NCI-H1092 treated with DMSO at 0.1 percent for 48 hours (cell line): Measurements from ENCODE around the gene GABRA5.
A peak's percentile ranks its signal among the peaks of the same experiment; 100 is the strongest.
"Not testable (repeated sequence)": the region's sequence is repeated elsewhere in the genome, so short reads cannot be mapped to it uniquely, and the experiment has no call there.

Experiments
- DNase-seq: peaks from one replicate; lab custom pipeline; 2025; lab: John Stamatoyannopoulos, UW

The GABRA5 gene

GRCh38 chr15:26877831-26878230 is 11.0 kb downstream of the GABRA5 start:
- no peak for DNase-seq

GRCh38 chr15:26879706-26880105 is 12.8 kb downstream of the GABRA5 start:
- peak; percentile 19 for DNase-seq

GRCh38 chr15:26882112-26882511 is 15.2 kb downstream of the GABRA5 start:
- DNase-seq = no peak

- DNase-seq = no peak
These were observed 15.9 kb downstream of the GABRA5 start for GRCh38 chr15:26882616-26883365.

- no peak for DNase-seq
These were observed 16.6 kb downstream of the GABRA5 start for GRCh38 chr15:26883466-26883865.

- DNase-seq = no peak
These were observed 19.7 kb downstream of the GABRA5 start for GRCh38 chr15:26886566-26886965.

- DNase-seq = no peak
These were observed 21.2 kb downstream of the GABRA5 start for GRCh38 chr15:26887926-26888666.

GRCh38 chr15:26888761-26889160 is 21.9 kb downstream of the GABRA5 start:
- no peak for DNase-seq

GRCh38 chr15:26889298-26889898 is 22.5 kb downstream of the GABRA5 start:
- peak; percentile 68 for DNase-seq

- DNase-seq = no peak
These were observed 23.6 kb downstream of the GABRA5 start for GRCh38 chr15:26890451-26890850.

- no peak for DNase-seq
These were observed 24.1 kb downstream of the GABRA5 start for GRCh38 chr15:26890988-26891387.

- peak; percentile 74 for DNase-seq
These were observed 24.8 kb downstream of the GABRA5 start for GRCh38 chr15:26891448-26892181.

GRCh38 chr15:26892182-26892518 is 25.3 kb downstream of the GABRA5 start:
- DNase-seq = no peak

GRCh38 chr15:26892678-26893077 is 25.8 kb downstream of the GABRA5 start:
- no peak for DNase-seq

GRCh38 chr15:26893351-26894065 is 26.6 kb downstream of the GABRA5 start:
- DNase-seq = no peak

- DNase-seq = no peak
These were observed 27.3 kb downstream of the GABRA5 start for GRCh38 chr15:26894181-26894580.

GRCh38 chr15:26895346-26895745 is 28.5 kb downstream of the GABRA5 start:
- DNase-seq = not testable (repeated sequence)

GRCh38 chr15:26899658-26900057 is 32.8 kb downstream of the GABRA5 start:
- no peak for DNase-seq

GRCh38 chr15:26901041-26901440 is 34.2 kb downstream of the GABRA5 start:
- no peak for DNase-seq

GRCh38 chr15:26910715-26911114 is 43.9 kb downstream of the GABRA5 start:
- DNase-seq = no peak

- DNase-seq = no peak
These were observed 54.6 kb downstream of the GABRA5 start for GRCh38 chr15:26921433-26921832.

- no peak for DNase-seq
These were observed 59.2 kb downstream of the GABRA5 start for GRCh38 chr15:26926081-26926480.
